ENCODE results near the gene BDKRB2.
"Not testable (repeated sequence)": the region's sequence is repeated elsewhere in the genome, so short reads cannot be mapped to it uniquely, and the experiment has no call there.

The BDKRB2 gene

GRCh38 chr14:96225213-96225612, 20.6 kb downstream of the BDKRB2 start:
- no peak for DNase-seq (ENCODE audit: low read depth)

GRCh38 chr14:96225745-96226151, 21.1 kb downstream of the BDKRB2 start:
- no peak for DNase-seq (ENCODE audit: low read depth)

DNA sequence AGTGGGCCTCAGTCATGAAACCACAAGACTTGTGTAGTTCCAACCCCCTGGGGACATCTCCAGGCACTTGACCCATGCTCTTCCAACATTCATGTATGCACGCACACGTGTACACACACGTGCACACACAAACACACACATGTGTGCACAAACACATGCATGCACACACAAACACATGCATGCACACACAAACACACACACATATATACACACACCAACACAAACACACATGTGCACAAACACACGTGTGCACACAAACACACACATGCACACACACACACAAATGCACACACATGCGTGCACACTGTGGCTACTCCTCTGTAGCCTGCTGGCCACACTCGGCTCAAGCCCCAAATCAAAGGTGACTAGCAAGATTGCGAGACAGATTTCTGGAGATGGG, 22.8 kb downstream of the BDKRB2 start:
- DNase-seq (ENCODE audit: low read depth), result no peak

DNA sequence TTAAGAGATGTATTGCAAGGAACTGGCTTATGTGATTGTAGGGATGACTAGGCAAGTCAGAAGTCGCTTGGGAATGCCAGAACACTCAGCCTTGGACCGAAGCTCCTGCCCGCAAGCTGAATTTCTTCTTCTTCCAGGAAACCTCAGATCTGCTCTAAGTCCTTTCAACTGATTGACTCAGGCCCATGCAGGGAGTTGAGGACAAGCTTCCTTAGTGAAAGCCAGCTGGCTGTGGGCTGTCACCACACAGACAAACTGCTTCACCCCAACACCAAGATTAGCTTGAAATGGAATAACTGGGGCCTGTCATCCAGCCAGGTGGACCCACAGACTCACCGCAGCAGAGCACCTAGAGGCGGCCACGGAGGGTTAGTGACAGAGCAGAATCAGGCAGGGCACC, 24.7 kb downstream of the BDKRB2 start:
- DNase-seq (ENCODE audit: low read depth), result no peak

GRCh38 chr14:96231056-96231455, 26.4 kb downstream of the BDKRB2 start:
- DNase-seq (ENCODE audit: low read depth), result no peak

DNA sequence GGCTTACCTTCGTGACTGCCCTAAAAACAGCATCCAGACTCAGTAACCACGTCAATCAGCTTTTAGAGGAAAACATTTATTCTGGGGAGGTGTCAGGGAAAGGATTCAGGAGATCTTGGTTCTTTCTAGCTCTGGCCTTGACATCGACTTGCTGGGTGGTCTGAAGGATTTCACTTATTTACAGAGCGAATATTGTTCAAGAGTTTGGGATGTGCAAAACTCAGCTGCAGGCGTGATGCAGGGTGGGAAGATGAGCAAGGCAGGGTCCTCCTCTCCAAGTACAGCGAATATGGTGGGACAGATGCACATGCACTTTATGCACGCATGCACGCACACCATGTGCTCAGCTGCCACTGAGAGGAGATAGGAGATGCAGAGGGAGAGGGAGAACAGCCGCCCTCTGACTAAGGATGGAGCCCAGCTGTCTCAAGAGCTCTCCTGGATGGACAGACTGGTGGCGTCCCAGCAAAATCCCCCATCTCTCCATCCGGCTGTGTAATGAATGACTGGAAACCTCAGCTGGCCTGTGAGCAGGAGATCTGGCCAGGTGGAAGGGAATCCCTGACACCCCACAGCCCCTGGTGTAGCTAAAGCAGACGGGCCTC, 27.0 kb downstream of the BDKRB2 start:
- DNase-seq (ENCODE audit: low read depth), result no peak

GRCh38 chr14:96232506-96232905, 27.9 kb downstream of the BDKRB2 start:
- no peak for DNase-seq (ENCODE audit: low read depth)

DNA sequence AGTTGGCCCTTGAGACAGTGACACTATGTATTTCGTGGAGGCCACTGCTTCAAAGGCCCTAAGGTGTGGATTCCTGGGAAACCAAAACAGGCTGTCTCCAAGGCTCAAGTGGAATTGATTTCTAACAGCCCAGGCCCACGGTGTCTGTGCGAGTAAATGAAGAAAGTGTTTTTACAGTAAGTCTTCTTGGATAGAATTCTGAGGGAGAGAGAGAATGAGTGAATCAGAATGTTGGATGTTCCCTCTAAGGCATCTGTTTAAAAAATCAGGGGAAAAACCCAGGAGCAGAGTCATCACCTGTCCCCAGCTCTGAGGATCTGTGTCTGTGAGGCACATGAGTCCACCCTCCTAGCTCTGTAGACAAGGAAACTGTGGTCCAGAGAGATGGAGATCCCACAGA, 29.0 kb downstream of the BDKRB2 start:
- no peak for DNase-seq (ENCODE audit: low read depth)

GRCh38 chr14:96235426-96235825, 30.8 kb downstream of the BDKRB2 start:
- DNase-seq (ENCODE audit: low read depth), result no peak

DNA sequence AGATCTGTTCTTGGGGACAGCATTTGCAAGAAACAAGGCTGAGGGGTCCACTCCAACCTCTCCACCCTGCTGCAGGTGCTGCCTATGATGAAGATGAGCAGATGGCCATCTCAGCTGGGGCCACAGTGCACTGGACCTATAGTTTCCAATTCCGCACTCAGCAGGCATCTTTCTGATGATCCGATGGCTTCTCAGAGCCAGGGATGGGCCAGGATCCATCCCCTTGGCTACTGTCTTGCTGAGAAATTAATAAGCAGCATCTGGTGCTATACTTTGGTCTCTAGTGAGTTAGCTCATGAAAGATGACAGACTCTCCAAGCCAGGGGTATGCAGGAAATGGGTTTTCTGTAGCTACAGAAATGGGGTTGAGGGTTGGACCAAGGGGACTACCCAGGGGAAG, 33.0 kb downstream of the BDKRB2 start:
- DNase-seq (ENCODE audit: low read depth), result no peak

DNA sequence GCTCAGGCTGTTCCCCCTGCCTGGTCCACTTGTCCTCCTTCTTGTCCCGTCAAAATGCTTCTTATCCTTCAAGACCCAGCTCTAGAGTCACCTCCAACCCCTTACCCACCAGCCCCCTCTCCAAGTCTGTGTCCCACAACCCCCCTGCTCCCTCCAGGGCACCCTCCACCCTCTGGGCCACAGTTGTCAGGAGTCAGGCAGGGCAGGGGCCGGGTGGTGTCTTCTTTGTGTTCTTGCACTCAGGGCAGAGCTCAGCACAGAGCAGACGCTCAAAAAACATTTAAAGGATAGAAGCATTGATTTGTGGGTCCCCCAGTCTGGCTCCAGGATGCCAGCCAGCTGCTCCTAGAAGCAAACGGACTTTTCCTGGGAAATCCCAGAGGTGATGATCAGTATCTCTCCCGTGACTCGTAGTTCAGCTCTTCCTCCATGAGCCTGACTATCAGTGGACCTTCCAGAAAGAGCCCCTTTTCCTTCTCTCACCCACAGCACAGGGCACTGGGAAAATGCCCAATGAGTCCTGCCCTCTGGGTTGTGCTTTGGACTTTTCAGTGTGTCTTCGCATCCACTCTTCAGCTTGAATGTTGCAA, 34.1 kb downstream of the BDKRB2 start:
- no peak for DNase-seq (ENCODE audit: low read depth)

GRCh38 chr14:96239711-96240141, 35.1 kb downstream of the BDKRB2 start:
- DNase-seq (ENCODE audit: low read depth), result no peak

DNA sequence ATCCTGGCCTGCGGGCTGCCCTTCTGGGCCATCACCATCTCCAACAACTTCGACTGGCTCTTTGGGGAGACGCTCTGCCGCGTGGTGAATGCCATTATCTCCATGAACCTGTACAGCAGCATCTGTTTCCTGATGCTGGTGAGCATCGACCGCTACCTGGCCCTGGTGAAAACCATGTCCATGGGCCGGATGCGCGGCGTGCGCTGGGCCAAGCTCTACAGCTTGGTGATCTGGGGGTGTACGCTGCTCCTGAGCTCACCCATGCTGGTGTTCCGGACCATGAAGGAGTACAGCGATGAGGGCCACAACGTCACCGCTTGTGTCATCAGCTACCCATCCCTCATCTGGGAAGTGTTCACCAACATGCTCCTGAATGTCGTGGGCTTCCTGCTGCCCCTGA, 36.0 kb downstream of the BDKRB2 start:
- DNase-seq (ENCODE audit: low read depth), result no peak

- no peak for DNase-seq (ENCODE audit: low read depth)
Measured at GRCh38 chr14:96242126-96242525, 37.5 kb downstream of the BDKRB2 start.

DNA sequence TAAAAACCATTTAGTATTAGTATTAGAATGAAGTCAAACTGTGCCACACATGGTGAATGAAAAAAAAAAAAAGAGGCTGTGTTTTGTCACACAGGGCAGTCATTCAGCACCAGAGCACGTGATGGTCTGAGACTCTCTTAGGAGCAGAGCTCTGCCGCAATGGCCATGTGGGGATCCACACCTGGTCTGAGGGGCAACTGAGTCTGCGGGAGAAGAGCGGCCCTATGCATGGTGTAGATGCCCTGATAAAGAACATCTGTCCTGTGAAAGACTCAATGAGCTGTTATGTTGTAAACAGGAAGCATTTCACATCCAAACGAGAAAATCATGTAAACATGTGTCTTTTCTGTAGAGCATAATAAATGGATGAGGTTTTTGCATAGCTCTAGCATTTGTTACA, 39.1 kb downstream of the BDKRB2 start:
- DNase-seq (ENCODE audit: low read depth), result no peak

DNA sequence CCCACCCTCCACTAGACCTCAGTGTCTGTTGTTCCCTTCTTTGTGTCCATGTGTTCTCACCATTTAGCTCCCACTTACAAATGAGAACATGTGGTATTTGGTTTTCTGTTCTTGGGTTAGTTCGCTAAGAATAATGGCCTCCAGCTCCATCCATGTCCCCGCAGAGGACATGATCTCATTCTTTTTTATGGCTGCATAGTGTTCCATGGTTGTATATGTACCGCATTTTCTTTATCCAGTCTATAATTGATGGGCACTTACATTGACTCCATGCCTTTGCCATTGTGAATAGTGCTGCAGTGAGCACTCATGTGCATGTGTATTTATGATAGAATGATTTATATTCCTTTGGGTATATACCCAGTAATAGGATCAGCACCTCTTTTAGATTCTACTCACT, 40.4 kb downstream of the BDKRB2 start:
- not testable (repeated sequence) for DNase-seq (ENCODE audit: low read depth)

- peak; percentile 27 for DNase-seq (ENCODE audit: low read depth)
Measured at GRCh38 chr14:96245710-96246538, 41.3 kb downstream of the BDKRB2 start.

- DNase-seq (ENCODE audit: low read depth), result peak; percentile 90
Measured at GRCh38 chr14:96246539-96246847, 41.9 kb downstream of the BDKRB2 start.

DNA sequence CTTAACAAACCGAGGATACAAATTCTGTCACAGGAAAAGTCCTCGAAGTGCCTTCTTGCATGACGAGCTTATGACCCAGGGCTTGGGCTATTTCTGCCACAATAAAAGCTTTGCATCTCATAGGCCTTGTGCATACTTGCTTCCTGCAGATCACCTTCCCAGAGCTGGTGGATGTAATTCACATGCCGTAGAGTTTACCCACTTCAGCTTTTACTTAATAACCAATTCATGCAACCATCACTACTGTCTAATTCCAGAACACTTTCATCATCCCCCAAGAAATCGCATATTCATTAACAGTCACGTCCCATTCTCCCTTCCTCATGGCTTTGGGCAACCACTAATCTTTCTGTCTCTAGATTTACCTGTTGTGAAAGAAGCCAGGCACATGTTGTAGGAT, 42.4 kb downstream of the BDKRB2 start:
- no peak for DNase-seq (ENCODE audit: low read depth)

GRCh38 chr14:96249029-96249428, 44.4 kb downstream of the BDKRB2 start:
- DNase-seq (ENCODE audit: low read depth), result no peak

- no peak for DNase-seq (ENCODE audit: low read depth)
Measured at GRCh38 chr14:96250485-96250884, 45.8 kb downstream of the BDKRB2 start.

DNA sequence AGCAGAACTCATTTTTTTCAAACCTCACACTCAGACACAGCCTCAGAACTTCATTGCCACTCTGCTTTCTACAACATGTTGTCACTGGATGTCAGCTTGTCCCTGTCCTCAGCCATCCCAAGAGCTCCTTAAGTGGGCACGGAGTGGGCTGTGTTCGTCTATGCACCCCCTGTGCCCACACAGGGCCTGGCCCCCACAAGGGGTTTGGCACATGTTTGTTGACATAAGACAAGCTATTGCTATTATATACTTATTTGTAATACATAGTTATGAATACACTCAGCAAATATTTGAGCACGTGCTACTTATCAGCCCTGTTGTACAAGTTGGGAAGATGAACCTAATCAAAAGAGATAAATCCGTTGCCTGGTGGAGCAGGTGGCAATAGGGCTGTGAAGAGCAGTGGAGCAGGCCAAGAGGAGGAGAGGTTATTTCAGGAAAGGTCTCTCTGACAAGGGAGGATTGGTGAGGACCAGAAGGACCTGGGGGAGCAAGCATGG, 47.1 kb downstream of the BDKRB2 start:
- no peak for DNase-seq (ENCODE audit: low read depth)

DNA sequence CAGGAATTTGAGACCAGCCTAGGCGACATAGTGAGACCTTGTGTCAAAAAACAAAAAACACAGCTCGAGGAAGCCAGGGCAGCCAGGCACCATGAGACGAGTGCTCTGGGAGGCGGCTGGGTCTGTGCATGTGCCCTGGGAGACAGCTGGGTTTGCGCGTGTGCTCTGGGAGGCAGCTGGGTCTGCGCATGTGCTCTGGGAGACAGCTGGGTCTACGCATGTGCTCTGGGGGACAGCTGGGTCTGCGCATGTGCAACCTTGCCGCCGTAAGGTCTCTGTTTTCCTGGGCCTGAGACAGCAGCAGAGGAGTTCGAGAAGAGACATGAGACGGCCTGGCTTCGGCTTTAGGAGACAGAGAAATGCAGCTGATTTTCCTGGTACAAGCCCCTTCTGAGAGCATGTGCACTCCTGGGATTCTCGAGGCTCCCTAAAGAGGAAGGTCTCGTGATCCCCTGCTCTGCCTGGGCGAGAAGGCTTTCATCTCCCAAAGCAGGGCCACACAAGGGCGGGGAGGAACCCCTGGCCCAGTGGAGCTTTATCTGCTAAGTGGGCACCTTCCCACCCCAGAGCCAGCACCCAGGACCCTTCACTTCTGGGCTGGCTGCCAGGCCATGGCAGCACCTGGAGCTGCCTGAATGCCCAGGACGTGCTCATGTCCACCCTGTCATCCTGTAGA, 47.8 kb downstream of the BDKRB2 start:
- no peak for DNase-seq (ENCODE audit: low read depth)
